ENCODE data around the gene DIAPH1.

DNA sequence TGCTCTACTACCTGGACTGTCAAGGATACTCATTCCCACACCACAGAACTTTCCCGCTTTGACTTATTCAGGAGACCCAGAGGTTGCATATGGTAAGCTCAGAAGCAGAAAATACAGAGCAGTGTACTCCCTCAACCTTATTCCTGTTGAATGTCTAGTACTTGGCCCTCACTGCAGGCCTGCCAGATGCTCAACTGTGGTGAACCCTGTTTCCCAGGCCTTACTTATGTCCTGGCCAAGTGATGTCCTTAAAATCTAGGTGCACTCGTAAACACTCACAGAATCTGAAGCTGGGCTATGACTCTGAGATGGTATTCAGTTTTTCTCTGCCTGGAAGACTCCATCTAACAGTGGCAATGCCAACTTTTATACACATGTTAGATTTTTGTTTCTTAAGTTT lies 21.0 kb downstream of the DIAPH1 start:
- TF ChIP-seq CTCF (conservative IDR thresholded peaks at IDR 0.05) (no peak), ZFX (IDR thresholded peaks at IDR 0.05) (no peak)

Data from C4-2B (cell line).